ENCODE data around the gene PWP1. TPM values are rescaled to one million over a fixed set of nuclear protein-coding genes. Genes with fewer than 3 reads are reported as not detected.
"Not testable (repeated sequence)": the region's sequence is repeated elsewhere in the genome, so short reads cannot be mapped to it uniquely, and the experiment has no call there.

PWP1 gene
- total RNA-seq, 1 donor from 2014 or later, result 39.1 TPM

DNA sequence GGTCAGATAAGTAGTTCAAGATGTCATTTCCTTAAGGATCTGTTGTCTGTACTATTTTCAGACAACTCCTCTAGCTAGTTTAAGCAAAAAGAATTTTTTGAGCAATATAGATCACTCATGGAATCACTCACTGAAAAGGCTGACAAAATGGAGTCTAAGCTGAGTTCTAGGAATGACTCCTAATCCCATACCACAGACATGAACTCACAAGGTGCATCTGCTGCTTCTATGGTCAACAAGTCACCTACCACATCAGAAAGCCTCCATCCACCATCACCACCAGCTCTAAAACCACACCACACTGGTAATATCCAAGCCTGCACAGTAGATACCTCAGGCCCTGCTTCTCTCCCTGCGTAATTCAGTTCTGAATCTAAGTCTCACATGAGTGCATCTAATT lies 33.0 kb downstream of the PWP1 start:
- Mint-ChIP-seq H3K4me3 (ENCODE audit: unreplicated experiment) (no peak overlapping the region), H3K27ac (ENCODE audit: unreplicated experiment) (no peak overlapping the region), H3K27me3 (ENCODE audit: unreplicated experiment) (no peaks in the 10 kb centered on the region), H3K4me1 (ENCODE audit: unreplicated experiment) (no peaks in the 10 kb centered on the region), H3K36me3 (ENCODE audit: unreplicated experiment) (peaks cover 32% of the 10 kb centered on the region), H3K9me3 (ENCODE audit: unreplicated experiment) (peaks cover 3% of the 10 kb centered on the region)
- no peak for DNase-seq (ENCODE audit: extremely low spot score, unreplicated experiment)
- TF ChIP-seq, protein P1, sequence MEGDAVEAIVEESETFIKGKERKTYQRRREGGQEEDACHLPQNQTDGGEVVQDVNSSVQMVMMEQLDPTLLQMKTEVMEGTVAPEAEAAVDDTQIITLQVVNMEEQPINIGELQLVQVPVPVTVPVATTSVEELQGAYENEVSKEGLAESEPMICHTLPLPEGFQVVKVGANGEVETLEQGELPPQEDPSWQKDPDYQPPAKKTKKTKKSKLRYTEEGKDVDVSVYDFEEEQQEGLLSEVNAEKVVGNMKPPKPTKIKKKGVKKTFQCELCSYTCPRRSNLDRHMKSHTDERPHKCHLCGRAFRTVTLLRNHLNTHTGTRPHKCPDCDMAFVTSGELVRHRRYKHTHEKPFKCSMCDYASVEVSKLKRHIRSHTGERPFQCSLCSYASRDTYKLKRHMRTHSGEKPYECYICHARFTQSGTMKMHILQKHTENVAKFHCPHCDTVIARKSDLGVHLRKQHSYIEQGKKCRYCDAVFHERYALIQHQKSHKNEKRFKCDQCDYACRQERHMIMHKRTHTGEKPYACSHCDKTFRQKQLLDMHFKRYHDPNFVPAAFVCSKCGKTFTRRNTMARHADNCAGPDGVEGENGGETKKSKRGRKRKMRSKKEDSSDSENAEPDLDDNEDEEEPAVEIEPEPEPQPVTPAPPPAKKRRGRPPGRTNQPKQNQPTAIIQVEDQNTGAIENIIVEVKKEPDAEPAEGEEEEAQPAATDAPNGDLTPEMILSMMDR (IDR thresholded peaks at IDR 0.05), result no peak

DNA sequence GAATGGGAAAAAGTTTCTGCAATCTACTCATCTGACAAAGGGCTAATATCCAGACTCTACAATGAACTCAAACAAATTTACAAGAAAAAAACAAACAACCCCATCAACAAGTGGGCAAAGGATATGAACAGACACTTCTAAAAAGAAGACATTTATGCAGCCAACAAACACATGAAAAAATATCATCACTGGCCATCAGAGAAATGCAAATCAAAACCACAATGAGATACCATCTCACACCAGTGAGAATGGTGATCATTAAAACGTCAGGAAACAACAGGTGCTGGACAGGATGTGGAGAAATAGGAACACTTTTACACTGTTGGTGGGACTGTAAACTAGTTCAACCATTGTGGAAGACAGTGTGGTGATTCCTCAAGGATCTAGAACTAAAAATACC lies 41.7 kb downstream of the PWP1 start:
- DNase-seq (ENCODE audit: extremely low spot score, unreplicated experiment); H3K27ac Mint-ChIP-seq (ENCODE audit: unreplicated experiment); H3K27me3 Mint-ChIP-seq (ENCODE audit: unreplicated experiment); H3K4me1 Mint-ChIP-seq (ENCODE audit: unreplicated experiment); H3K36me3 Mint-ChIP-seq (ENCODE audit: unreplicated experiment); H3K4me3 Mint-ChIP-seq (ENCODE audit: unreplicated experiment); H3K9me3 Mint-ChIP-seq (ENCODE audit: unreplicated experiment): not testable (repeated sequence)

DNA sequence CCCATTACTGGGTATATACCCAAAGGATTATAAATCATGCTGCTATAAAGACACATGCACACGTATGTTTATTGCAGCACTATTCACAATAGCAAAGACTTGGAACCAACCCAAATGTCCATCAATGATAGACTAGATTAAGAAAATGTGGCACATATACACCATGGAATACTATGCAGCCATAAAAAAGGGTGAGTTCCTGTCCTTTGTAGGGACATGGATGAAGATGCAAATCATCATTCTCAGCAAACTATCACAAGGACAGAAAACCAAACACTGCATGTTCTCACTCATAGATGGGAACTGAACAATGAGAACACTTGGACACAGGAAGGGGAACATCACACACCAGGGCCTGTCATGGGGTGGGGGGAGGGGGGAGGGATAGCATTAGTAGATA lies 42.1 kb downstream of the PWP1 start:
- not testable (repeated sequence) for H3K4me1 Mint-ChIP-seq (ENCODE audit: unreplicated experiment); H3K9me3 Mint-ChIP-seq (ENCODE audit: unreplicated experiment)

DNA sequence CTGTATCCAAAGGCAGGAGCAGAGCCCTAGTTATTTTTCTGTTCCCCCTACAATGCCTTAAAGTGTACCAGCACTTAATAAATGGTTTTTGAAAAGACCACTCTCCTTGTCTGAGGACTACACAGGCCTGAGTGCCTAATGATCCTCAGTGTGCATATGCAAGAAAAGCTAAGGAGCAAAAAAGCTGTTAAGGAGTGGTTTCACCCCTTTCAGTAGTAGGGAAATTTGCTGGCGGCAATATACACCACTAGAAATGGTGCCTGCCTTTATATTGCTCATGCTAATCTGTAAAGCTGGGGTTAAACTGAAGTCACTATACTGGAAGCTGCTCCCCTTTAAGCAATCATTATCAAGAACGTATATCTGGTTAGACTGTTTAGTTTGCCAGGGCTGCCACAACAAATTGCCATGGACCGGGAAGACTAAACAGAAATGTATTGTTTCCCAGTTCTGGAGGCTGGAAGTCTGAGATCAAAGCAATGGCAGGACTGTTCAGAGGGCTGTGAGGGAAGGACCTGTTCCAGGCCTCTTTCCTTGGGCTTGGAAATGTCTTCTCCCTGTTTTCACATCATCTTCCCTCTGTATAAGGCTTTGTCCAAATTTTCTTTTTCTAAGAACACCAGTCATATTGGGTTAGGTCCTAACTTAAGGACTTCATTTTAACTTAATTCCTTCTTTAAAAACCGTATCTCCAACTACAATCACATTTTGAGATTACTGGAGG lies 45.2 kb downstream of the PWP1 start:
- no peak overlapping the region for H3K27ac Mint-ChIP-seq (ENCODE audit: unreplicated experiment)
- TF ChIP-seq, protein P1 (IDR thresholded peaks at IDR 0.05), result no peak
- DNase-seq (ENCODE audit: extremely low spot score, unreplicated experiment), result no peak
- no peak overlapping the region for H3K4me3 Mint-ChIP-seq (ENCODE audit: unreplicated experiment)
- H3K36me3 Mint-ChIP-seq (ENCODE audit: unreplicated experiment), result peaks cover 22% of the 10 kb centered on the region
- no peaks in the 10 kb centered on the region for H3K27me3 Mint-ChIP-seq (ENCODE audit: unreplicated experiment)
- H3K4me1 Mint-ChIP-seq (ENCODE audit: unreplicated experiment), result no peaks in the 10 kb centered on the region
- peaks cover 4% of the 10 kb centered on the region for H3K9me3 Mint-ChIP-seq (ENCODE audit: unreplicated experiment)

More for the DNA sequence above, 42.1 kb downstream of the PWP1 start:
- not testable (repeated sequence) for H3K36me3 Mint-ChIP-seq (ENCODE audit: unreplicated experiment); DNase-seq (ENCODE audit: extremely low spot score, unreplicated experiment); H3K4me3 Mint-ChIP-seq (ENCODE audit: unreplicated experiment); H3K27ac Mint-ChIP-seq (ENCODE audit: unreplicated experiment); H3K27me3 Mint-ChIP-seq (ENCODE audit: unreplicated experiment)

GRCh38 chr12:107731366-107731765 lies 45.8 kb downstream of the PWP1 start:
- Mint-ChIP-seq H3K27me3 (ENCODE audit: unreplicated experiment) (no peaks in the 10 kb centered on the region), H3K4me3 (ENCODE audit: unreplicated experiment) (no peak overlapping the region), H3K36me3 (ENCODE audit: unreplicated experiment) (peaks cover 28% of the 10 kb centered on the region), H3K27ac (ENCODE audit: unreplicated experiment) (no peak overlapping the region), H3K9me3 (ENCODE audit: unreplicated experiment) (peaks cover 4% of the 10 kb centered on the region), H3K4me1 (ENCODE audit: unreplicated experiment) (no peaks in the 10 kb centered on the region)
- TF ChIP-seq, protein P1 (IDR thresholded peaks at IDR 0.05), result no peak
- DNase-seq (ENCODE audit: extremely low spot score, unreplicated experiment), result no peak

DNA sequence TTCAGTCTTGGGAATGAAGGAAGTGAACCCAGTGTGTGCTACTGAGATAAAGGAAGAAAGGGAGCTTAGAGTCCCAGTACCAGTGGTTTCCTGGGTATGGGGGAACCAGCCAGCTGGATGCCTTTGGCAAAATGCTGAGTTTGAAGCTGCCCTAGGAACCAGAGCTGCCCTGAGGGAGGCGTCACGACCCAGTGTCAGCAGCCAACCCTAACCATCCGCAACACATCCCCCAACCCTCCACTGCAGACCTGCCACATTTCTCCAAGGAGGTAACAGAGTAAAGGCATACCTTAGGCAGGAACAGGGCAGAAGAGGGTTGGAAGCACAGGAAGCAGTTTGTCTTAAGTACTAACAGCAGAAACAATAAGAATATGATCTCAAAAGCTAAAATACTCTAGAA lies 46.8 kb downstream of the PWP1 start:
- H3K9me3 Mint-ChIP-seq (ENCODE audit: unreplicated experiment), result peaks cover under 1% of the 10 kb centered on the region
- no peak for DNase-seq (ENCODE audit: extremely low spot score, unreplicated experiment)
- peaks cover 36% of the 10 kb centered on the region for H3K36me3 Mint-ChIP-seq (ENCODE audit: unreplicated experiment)
- H3K27ac Mint-ChIP-seq (ENCODE audit: unreplicated experiment), result no peak overlapping the region
- H3K27me3 Mint-ChIP-seq (ENCODE audit: unreplicated experiment), result no peaks in the 10 kb centered on the region
- TF ChIP-seq, protein P1 (IDR thresholded peaks at IDR 0.05), result no peak
- H3K4me3 Mint-ChIP-seq (ENCODE audit: unreplicated experiment), result no peak overlapping the region
- no peaks in the 10 kb centered on the region for H3K4me1 Mint-ChIP-seq (ENCODE audit: unreplicated experiment)
